ENCODE data around the gene KCNMB3.

KCNMB3 gene

DNA sequence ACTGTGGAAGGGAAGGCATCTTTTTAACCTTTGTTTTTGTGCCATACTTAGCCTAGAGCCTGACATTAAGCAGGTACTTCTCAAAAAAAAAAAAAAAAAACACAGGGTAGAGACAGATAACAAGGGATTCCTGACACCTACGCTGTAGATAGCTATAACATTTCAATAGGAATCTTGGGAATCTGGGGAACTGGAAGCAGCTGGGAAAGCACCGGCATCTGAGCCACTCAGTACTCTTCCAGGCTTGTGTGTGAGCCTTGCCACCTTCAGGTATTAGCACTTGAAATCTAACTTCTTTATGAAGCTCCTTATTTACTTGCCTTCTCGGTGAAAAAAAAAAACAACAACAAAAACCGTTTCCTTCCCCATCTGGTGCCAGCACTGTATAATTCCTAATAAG, 56.0 kb downstream of the KCNMB3 start:
- DNase-seq (ENCODE audit: low read depth) = no peak

More for the DNA sequence above, 56.0 kb downstream of the KCNMB3 start:
- no peak overlapping the region for H3K4me3 ChIP-seq (ENCODE audit: low read length)
- TF ChIP-seq, protein P1, sequence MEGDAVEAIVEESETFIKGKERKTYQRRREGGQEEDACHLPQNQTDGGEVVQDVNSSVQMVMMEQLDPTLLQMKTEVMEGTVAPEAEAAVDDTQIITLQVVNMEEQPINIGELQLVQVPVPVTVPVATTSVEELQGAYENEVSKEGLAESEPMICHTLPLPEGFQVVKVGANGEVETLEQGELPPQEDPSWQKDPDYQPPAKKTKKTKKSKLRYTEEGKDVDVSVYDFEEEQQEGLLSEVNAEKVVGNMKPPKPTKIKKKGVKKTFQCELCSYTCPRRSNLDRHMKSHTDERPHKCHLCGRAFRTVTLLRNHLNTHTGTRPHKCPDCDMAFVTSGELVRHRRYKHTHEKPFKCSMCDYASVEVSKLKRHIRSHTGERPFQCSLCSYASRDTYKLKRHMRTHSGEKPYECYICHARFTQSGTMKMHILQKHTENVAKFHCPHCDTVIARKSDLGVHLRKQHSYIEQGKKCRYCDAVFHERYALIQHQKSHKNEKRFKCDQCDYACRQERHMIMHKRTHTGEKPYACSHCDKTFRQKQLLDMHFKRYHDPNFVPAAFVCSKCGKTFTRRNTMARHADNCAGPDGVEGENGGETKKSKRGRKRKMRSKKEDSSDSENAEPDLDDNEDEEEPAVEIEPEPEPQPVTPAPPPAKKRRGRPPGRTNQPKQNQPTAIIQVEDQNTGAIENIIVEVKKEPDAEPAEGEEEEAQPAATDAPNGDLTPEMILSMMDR (conservative IDR thresholded peaks at IDR 0.05; ENCODE audit: low read length) = no peak

Measured in AG10803 (cell line).